GM18502 (cell line): Measurements from ENCODE around the gene GNB3.

Experiments used
- ATAC-seq: cut with Tn5 transposase; IDR thresholded peaks from one replicate; pipeline ENCODE4 v1.9.1; 2021; ENCODE audit warnings: mild to moderate bottlenecking; ENCODE audit not compliant: unreplicated experiment, poor library complexity

The GNB3 gene

DNA sequence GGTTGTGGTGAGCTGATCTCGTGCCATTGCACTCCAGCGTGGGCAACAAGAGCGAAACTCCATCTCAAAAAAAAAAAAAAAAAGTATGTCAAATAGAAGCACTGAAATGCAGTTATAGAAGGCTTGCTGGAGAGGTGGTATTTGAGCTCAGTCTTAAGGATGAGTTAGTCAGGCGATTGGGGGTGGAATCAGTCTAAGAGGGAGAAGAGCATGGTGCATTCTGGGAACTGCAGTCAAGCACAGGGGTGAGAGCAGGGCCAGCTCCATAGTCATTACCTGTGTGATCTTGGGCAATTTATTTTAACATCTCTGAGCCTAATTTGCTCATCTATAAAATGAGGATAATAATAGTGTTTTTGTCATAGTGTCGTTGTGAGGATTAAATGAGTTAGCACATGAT is 5.9 kb upstream of the GNB3 start:
- ATAC-seq, result no peak

DNA sequence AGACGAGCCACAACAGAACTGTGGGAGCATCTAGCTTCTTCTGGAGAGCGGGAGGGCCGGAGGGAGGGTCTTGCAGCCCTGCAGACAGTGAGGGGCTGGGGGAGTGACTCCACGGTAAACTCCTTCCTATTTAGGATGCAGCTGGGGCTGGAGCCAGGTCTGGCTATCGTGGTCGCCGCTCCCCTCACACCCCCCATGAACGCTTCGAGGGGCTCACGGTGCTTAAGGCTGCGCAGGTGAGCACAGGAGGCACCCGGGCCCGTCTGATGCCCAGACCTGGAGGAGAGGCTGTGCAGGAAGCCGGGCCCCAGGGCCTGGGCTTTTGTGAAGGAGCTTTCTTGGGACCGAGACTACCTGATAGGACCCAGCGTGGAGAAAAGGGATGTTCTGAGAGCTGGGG is 3.9 kb upstream of the GNB3 start:
- ATAC-seq, result no peak

DNA sequence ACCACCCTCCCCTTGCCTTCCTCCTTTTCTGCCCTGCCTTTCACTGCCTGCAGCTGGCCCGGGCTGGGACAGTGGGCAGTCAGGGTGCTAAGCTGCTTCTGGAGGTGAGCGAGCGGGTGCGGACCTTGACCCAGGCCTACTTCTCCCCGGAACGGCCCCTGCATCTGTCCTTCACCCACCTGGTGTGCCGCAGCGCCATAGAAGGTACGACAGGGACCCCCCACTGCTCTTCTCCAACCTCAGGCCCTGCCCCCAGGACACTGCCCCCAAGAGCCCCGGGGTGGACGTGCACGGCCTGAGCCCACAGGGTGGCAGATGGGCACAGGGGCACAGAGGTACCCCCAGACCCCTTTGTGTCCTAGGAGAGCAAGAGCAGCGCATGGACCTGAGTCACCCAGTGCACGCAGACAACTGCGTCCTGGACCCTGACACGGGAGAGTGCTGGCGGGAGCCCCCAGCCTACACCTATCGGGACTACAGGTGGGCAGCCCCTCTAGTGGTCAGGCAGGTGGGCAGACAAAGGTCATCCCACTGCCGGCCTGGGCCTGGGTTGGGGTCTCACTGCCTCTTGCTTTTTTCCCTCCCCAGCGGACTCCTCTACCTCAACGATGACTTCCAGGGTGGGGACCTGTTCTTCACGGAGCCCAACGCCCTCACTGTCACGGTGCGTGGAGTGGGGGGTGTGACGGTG is 3.2 kb upstream of the GNB3 start:
- ATAC-seq, result no peak

- no peak for ATAC-seq
Measured at GRCh38 chr12:6838854-6839253, 1.9 kb upstream of the GNB3 start.

DNA sequence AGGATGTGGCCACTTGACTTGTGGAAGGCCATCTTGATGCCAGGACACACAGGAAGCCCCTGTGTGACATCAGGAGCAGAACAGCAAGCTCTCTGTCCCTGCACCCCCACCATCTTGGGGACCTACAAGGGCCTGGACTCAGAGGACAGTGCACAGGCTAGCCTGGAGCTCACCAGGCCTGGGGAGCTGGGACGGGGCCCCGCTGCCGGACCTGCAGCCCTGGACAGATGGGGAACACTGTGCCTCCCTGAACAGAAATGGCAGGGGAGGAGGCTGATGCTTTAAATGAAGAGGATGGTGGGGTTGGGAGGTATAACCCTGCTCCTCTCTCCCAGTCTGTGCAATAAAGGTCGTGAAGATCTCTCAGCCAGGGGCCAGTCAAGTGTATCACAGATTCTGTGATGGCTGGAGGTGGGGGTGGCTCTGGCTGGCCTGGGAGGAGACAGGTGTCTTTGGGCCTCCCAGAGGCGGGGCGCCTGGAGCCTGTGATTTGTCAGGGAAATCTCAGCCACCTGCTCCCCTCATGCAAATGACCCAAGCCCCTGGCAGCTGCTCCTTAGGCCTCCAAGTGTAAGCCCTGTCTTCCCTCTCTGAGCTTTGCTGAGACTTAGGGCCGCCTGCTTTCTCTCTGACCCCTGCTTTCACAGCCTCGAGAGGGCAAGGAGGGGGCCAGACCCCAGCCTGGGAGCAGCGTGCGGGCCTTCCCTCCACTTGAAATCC is 1.1 kb upstream of the GNB3 start:
- ATAC-seq, result peak; percentile 93

DNA sequence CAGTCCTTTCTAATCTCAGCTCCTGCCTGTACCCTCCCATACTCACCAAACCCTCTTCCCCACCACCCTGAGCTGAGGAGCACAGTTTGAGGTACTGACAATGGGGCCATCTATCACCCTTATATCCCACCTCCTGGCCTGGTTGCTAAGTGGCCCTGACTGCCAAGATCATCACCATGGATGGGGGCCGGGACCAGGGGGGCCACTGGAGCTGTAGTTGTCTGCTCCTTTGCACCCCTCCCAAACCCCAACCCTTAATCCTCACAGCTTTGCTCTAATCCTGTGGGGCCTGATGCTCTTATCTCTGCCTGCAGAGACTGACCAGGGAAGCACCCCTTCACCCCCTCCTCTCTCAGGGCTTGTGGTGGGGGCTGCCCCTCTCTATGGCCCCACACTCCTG is 395 bp upstream of the GNB3 start:
- no peak for ATAC-seq

DNA sequence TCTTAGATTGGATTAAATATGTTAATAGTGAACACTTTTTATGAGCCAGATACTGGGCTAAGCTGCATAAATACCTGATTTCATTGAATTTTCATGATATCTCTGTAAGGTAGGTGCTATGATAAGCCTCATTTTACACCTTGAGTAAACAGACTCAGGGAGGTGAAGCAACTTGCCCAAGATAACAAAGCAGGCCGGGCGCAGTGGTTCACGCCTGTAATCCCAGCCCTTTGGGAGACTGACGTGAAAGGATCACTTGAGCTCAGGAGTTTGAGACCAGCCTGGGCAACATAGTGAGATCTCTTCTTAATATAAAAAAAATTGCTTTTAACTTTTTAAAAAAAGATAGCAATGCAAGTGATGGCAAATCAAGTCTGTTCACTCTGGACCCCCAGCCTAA is 1.4 kb downstream of the GNB3 start:
- ATAC-seq, result no peak

DNA sequence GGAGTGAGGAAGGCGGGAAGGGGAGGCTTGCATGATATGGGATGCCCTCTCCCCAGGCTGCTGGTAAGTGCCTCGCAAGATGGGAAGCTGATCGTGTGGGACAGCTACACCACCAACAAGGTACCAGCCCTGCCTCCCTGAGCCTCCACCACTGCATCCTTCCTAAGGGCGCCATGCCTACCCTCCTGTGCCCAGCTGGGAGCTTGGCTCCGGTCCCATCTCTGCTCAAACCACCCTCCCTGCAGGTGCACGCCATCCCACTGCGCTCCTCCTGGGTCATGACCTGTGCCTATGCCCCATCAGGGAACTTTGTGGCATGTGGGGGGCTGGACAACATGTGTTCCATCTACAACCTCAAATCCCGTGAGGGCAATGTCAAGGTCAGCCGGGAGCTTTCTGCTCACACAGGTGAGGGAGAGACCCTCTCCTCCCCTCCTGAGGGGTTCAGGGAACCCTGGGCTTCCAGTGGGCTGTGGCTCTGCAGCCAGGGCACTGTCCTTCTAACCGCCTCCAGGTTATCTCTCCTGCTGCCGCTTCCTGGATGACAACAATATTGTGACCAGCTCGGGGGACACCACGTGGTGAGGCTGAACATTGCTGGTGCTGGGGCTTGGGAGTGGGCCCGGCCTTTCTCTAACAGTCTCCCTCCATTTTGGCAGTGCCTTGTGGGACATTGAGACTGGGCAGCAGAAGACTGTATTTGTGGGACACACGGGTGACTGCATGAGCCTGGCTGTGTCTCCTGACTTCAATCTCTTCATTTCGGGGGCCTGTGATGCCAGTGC is 2.6 kb downstream of the GNB3 start:
- no peak for ATAC-seq

DNA sequence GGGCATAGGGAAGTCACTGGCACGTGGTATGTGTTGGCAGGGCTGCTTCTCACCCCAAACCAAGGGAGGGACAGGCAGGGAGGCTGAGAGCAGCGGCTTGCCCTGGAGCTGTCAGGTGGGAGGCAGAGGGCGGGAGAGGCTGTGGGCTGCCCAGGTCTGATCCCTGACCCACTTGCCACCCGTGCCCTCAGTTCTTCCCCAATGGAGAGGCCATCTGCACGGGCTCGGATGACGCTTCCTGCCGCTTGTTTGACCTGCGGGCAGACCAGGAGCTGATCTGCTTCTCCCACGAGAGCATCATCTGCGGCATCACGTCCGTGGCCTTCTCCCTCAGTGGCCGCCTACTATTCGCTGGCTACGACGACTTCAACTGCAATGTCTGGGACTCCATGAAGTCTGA is 4.7 kb downstream of the GNB3 start:
- no peak for ATAC-seq

DNA sequence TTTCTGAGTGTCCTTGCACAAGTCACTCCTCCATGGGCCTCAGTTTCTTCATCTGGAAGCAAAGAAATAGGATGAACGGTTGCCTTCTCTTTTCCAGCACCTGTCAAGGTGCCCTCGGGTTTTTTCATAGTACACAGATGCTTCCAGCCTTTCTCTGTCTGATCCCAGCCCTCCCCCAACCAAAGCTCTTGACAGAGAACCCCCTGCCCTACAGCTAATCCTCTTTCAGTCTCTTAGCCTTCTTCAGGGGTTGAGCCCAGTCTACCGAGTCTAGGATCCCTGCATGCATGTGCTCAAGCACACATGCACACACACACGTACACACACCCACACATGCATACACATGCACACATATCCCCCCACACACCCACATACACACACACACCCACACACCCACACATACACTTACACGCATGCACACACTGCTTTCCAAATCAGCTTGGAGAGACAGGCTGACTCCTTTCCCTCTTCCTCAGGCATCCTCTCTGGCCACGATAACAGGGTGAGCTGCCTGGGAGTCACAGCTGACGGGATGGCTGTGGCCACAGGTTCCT is 5.7 kb downstream of the GNB3 start:
- ATAC-seq, result no peak

- no peak for ATAC-seq
Measured at GRCh38 chr12:6847676-6848075, 7.0 kb downstream of the GNB3 start.

- ATAC-seq, result no peak
Measured at GRCh38 chr12:6849427-6849826, 8.7 kb downstream of the GNB3 start.

- ATAC-seq, result no peak
Measured at GRCh38 chr12:6849976-6850560, 9.3 kb downstream of the GNB3 start.

DNA sequence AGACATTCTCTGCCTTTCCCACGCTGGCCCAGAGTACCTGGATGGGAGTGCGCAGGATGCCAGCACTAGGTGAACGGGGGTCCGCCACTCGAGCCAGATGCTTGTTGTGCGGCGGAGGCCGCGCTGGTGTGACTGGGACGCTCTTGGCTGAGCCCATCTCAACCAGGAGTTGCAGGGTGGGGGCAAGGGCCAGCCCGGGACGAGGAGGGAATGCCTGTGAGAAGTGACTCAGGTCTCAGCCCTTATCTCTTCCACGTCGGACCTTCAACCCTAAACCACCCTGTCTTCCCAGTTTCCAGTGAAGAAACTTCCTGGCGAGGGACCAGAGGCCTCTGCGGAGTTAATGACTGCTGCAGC is 10.0 kb downstream of the GNB3 start:
- ATAC-seq, result no peak

DNA sequence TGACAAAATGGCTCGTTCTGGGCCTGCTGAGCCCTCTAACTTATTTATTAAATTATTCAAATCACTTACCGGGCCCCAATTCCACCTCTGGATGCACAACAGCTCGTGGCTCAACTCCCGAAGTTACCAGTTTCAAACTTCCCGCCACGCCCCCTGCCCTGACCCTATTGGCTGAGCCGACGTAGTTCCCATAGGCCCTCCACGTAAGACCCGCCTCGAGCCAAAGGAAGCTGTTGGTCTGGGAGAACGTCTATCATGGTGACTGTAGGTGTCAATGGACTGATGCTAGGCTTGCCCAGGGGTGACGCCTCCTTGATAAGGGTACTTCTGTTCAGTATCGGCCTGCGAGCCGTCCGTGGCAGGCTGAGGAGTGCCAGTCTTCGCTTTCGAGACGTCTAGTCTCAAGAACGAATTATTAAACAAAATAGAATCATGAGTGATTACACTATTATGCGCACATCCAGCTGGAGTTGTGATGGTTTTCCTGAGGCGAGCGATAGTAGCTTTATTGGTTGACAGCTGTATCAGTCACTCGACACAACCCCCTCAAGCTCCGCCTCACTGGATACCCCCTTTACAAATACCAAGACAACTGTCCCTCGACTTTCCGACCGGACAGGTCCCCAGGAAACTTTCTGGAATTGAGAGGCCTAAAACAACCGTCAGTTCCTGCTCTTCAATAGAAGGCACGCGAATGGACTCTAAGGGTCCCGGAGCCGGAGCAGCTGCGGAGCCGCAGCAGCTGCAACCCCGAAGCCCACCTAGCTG is 10.6 kb downstream of the GNB3 start, which contains the start of gene CDCA3:
Gene CDCA3, minus strand, starts transcription at position 134 of the 768 bp plus-strand sequence. CDS start 334 bp downstream, outside the sequence.
- peak; percentile 54 for ATAC-seq

GRCh38 chr12:6851921-6852650 is 11.4 kb downstream of the GNB3 start, which contains the start of gene USP5:
TSS of gene USP5 (plus strand) at chr12:6852150. CDS start at chr12:6852180, 30 bp downstream.
- ATAC-seq, result peak; percentile 70

DNA sequence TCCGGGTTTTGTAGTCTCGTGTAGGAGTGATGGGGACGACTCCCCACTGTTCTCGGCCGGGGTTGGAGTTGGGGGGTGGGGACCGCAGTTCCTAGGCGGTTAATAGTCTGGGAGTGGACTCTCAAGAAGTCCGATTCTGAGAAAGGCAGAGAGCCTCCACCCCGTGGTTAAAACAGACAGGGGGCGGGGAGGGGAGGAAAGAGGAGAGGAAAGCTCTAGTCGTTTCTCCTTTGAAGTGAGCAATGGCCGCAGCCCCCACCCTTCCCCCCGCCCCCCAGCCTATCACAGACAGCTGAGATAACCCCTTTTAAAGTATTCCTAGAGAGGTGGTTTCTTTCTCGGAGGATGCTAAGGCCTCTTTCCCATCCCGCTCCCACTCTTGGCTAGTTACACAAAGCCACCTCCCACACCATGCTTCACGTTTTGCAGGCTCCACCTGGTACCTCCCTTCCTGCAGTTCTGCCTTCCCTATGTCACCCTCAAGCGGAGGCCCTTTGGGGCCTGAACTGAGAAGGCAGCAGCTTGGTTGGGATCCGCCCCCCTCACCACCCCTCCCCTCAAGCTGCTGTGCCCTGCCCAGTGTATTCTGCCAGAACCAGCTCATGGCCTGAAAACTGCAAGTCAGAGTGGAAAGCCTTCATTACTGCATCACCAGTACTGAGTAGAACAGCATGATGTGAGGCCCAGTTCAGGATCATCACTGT is 12.1 kb downstream of the GNB3 start:
- no peak for ATAC-seq

GRCh38 chr12:6853626-6854025 is 12.9 kb downstream of the GNB3 start:
- no peak for ATAC-seq

GRCh38 chr12:6854036-6854435 is 13.3 kb downstream of the GNB3 start:
- no peak for ATAC-seq
